Left colon (tissue), 2 donors: Measurements from ENCODE around the gene RPRD1B. TPM values are rescaled to one million over a fixed set of nuclear protein-coding genes. Genes with fewer than 3 reads are reported as not detected.

Experiments used
- ATAC-seq: fragments of 200-7000 bp; cut with Tn5 transposase; one replicate; pipeline ENCODE4 v1.9.1; 2020; ENCODE audit warnings: mild to moderate bottlenecking, moderate library complexity
- DNase-seq, 2 donors: peaks; one replicate each; pipeline ENCODE4 v3.0.0-alpha.2; 2020
- intact Hi-C, 2 donors: fragments of 100-400 bp; cut with DNase I in 1 of 2; cut with micrococcal nuclease in 1 of 2; formaldehyde crosslinking; loops; one replicate each; pipeline versions ENCODE4 v1.11.2 to v1.14.0; 2022; cut with DNase I, micrococcal nuclease
- total RNA-seq, 2 donors: library from RNA; stranded (reverse); fragmentation: NEBNext Ultra II Directional; extraction: Animal tissue kit (Norgen Biotek cat#: 25700); gene quantifications; one replicate each; pipeline ENCODE4 v1.2.1, GENCODE V29; 2021
- donor health status: DM: no; HTN: no; CAD: no.
- donor health status: DM: yes; HTN: yes; CAD: no.

The RPRD1B gene
- total RNA-seq, 2 donors from 2014 or later: 30.8 to 34.9 TPM

GRCh38 chr20:38061109-38061508, 27.6 kb downstream of the RPRD1B start:
- ATAC-seq (no peak), DNase-seq (no peak)
- intact Hi-C loops: loop anchor here in 1 of 2 donors (10.0 kb wide), 1 partner anchor 104 kb away; the partner anchor contains the start of gene TGM2

- DNase-seq (no peak), ATAC-seq (no peak)
- intact Hi-C loops: loop anchor here in 1 of 2 donors (10.0 kb wide), 1 partner anchor 102 kb away; the partner anchor contains the start of gene TGM2
These were observed 29.3 kb downstream of the RPRD1B start for GRCh38 chr20:38062890-38063289.

GRCh38 chr20:38063911-38064530, 30.5 kb downstream of the RPRD1B start:
- intact Hi-C loops: loop anchor here in 1 of 2 donors (10.0 kb wide), 1 partner anchor 101 kb away; the partner anchor contains the start of gene TGM2
- no peak for DNase-seq

GRCh38 chr20:38065764-38066375, 32.3 kb downstream of the RPRD1B start:
- no peak for ATAC-seq
- intact Hi-C loops: loop anchor here in 1 of 2 donors (10.0 kb wide), 1 partner anchor 99 kb away; the partner anchor contains the start of gene TGM2
- DNase-seq: no peak

More at GRCh38 chr20:38063911-38064530, 30.5 kb downstream of the RPRD1B start:
- no peak for ATAC-seq

- DNase-seq (no peak), ATAC-seq (no peak)
- intact Hi-C loops: loop anchor here in 1 of 2 donors (10.0 kb wide), 1 partner anchor 98 kb away; the partner anchor contains the start of gene TGM2
These were observed 33.6 kb downstream of the RPRD1B start for GRCh38 chr20:38066969-38067716.

- no peak for ATAC-seq
These were observed 34.3 kb downstream of the RPRD1B start for GRCh38 chr20:38067717-38068365.

GRCh38 chr20:38072898-38073297, 39.4 kb downstream of the RPRD1B start:
- intact Hi-C loops: loop anchor here in 1 of 2 donors (5.0 kb wide), 1 partner anchor 89 kb away; no protein-coding TSS in a partner anchor
- DNase-seq (no peak), ATAC-seq (no peak)

More at GRCh38 chr20:38067717-38068365, 34.3 kb downstream of the RPRD1B start:
- intact Hi-C loops: loop anchor here in 1 of 2 donors (10.0 kb wide), 1 partner anchor 97 kb away; the partner anchor contains the start of gene TGM2
- no peak for DNase-seq

- intact Hi-C loops: loop anchor here in 1 of 2 donors (5.0 kb wide), 1 partner anchor 89 kb away; no protein-coding TSS in a partner anchor
- peak; percentile 29 to 50 for DNase-seq
- ATAC-seq: peak; percentile 76
These were observed 39.9 kb downstream of the RPRD1B start for GRCh38 chr20:38073307-38074071.

- intact Hi-C loops: no loop called here
- ATAC-seq (no peak), DNase-seq (no peak)
These were observed 41.8 kb downstream of the RPRD1B start for GRCh38 chr20:38075161-38075998.

GRCh38 chr20:38076548-38076947, 43.0 kb downstream of the RPRD1B start:
- DNase-seq: no peak
- no peak for ATAC-seq
- intact Hi-C loops: no loop called here

GRCh38 chr20:38078084-38078483, 44.5 kb downstream of the RPRD1B start:
- ATAC-seq: no peak
- intact Hi-C loops: no loop called here
- DNase-seq: no peak

- DNase-seq (no peak), ATAC-seq (no peak)
- intact Hi-C loops: no loop called here
These were observed 45.8 kb downstream of the RPRD1B start for GRCh38 chr20:38079353-38079752.

GRCh38 chr20:38081575-38081974, 48.0 kb downstream of the RPRD1B start:
- ATAC-seq (no peak), DNase-seq (no peak)
- intact Hi-C loops: no loop called here

- ATAC-seq: no peak
- intact Hi-C loops: no loop called here
- no peak for DNase-seq
These were observed 49.3 kb downstream of the RPRD1B start for GRCh38 chr20:38082894-38083293.

GRCh38 chr20:38083338-38084048, 49.9 kb downstream of the RPRD1B start:
- ATAC-seq (no peak), DNase-seq (no peak)
- intact Hi-C loops: no loop called here

GRCh38 chr20:38084425-38084951, 50.9 kb downstream of the RPRD1B start:
- intact Hi-C loops: no loop called here
- DNase-seq: no peak
- ATAC-seq: peak; percentile 15
